ENCODE results near the gene RAI1.

DNA sequence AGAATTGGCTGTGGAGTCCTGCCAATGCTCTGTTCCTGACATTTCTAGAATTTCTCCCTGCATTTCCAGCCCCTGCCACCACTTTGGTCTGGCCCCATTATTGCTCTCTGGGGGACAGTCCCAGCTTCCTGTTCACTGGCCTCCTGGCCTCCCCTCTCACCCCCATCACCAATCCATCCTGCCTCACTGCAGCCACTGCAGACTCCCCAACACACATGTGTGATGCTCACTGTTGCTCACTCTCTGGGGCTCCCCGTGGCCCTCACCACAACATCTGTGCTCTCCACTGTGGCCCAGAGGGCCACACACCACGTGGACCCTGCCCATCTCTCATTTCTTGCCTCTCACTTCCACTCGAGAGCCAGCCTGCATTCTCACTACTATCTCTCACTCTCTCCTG lies 91.0 kb downstream of the RAI1 start:
- TF ChIP-seq SP2 (CRISPR knock-in tag; IDR thresholded peaks at IDR 0.05) (no peak), MYC (CRISPR knock-in tag; IDR thresholded peaks at IDR 0.05; ENCODE audit: borderline replicate concordance) (no peak), ZZZ3 (CRISPR knock-in tag; IDR thresholded peaks at IDR 0.05; ENCODE audit: borderline replicate concordance) (no peak), ZNF274 (CRISPR knock-in tag; IDR thresholded peaks at IDR 0.05) (no peak), ZNF816 (CRISPR knock-in tag; IDR thresholded peaks at IDR 0.05; ENCODE audit: borderline replicate concordance) (no peak), NR1H2 (CRISPR knock-in tag; IDR thresholded peaks at IDR 0.05; ENCODE audit: borderline replicate concordance, low read depth) (no peak), EZH2 (conservative IDR thresholded peaks at IDR 0.05; ENCODE audit: low read depth, low read length) (no peak), ZNF317 (CRISPR knock-in tag; IDR thresholded peaks at IDR 0.05) (no peak)

Measured in HepG2 (cell line).